HUES48 (cell line): Measurements from ENCODE around the gene CCNK.
A peak's percentile ranks its signal among the peaks of the same experiment; 100 is the strongest.

Experiments used
- H3K27ac ChIP-seq: one replicate; pipeline ENCODE4 v1.7.0; 2013; ENCODE audit warnings: low read depth, low read length, inconsistent platforms
- H3K27me3 ChIP-seq: 2 replicates; pipeline ENCODE4 v1.6.1; 2013; ENCODE audit warnings: mild to moderate bottlenecking, low read length; ENCODE audit not compliant: control insufficient read depth, insufficient read depth
- H3K36me3 ChIP-seq: 2 replicates; pipeline ENCODE4 v1.6.1; 2013; ENCODE audit warnings: low read length; ENCODE audit not compliant: control insufficient read depth, insufficient read depth
- H3K4me1 ChIP-seq: 2 replicates; pipeline ENCODE4 v1.6.1; 2013; ENCODE audit warnings: mild to moderate bottlenecking, low read length; ENCODE audit not compliant: control insufficient read depth, insufficient read depth
- H3K4me3 ChIP-seq: 2 replicates; pipeline ENCODE4 v1.5.1; 2013; ENCODE audit warnings: mild to moderate bottlenecking, low read depth, low read length
- H3K9ac ChIP-seq: 2 replicates; pipeline ENCODE4 v1.6.1; 2013; ENCODE audit warnings: mild to moderate bottlenecking, low read depth, low read length, moderate library complexity
- H3K9me3 ChIP-seq: 2 replicates; pipeline ENCODE4 v1.6.1; 2013; ENCODE audit warnings: low read length; ENCODE audit not compliant: control insufficient read depth, insufficient read depth

CCNK gene

DNA sequence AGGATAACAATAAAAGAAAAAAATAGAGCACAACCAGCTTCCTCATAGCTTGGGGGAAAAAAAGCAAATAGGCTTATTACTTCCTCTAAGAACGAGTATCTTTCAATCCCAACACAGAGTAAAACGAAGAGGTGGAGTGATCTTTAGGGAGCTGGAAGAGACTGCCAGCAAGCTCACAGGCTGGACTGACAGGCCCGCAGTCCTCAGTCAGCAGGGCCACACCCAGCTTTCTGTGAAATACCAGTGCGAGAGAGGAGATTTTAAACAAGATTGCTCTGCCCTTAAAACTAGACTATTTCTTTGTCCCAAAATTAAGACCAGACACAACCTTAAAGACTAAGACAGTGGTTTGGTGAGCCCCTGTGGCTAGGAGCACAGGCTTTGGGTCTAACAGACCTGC lies 33.5 kb upstream of the CCNK start:
- peaks cover 41% of the 10 kb centered on the region for H3K36me3 ChIP-seq
- no peak overlapping the region for H3K27ac ChIP-seq
- no peak overlapping the region for H3K4me3 ChIP-seq
- no peaks in the 10 kb centered on the region for H3K4me1 ChIP-seq
- H3K9me3 ChIP-seq: no peaks in the 10 kb centered on the region
- no peak overlapping the region for H3K9ac ChIP-seq
- no peaks in the 10 kb centered on the region for H3K27me3 ChIP-seq

DNA sequence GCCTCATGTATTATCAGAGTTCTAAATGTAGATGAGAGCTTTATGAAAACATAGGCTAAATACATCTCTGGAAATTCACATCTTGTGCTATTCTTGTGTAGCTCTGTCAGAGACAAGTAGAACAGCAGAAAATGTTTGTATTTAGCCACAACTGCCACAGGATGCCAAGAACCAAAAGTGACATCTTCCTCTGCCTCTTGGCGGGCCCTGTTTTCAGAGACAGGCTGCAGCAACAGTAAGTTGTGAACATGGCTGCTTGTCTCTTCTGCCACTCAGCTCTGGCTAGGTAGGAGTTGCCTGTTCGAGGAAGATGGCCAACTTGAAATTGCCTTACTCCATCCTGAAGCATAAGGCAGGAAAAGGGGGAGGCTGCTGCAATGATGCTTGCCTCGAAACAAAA lies 30.9 kb upstream of the CCNK start:
- peaks cover 43% of the 10 kb centered on the region for H3K36me3 ChIP-seq

DNA sequence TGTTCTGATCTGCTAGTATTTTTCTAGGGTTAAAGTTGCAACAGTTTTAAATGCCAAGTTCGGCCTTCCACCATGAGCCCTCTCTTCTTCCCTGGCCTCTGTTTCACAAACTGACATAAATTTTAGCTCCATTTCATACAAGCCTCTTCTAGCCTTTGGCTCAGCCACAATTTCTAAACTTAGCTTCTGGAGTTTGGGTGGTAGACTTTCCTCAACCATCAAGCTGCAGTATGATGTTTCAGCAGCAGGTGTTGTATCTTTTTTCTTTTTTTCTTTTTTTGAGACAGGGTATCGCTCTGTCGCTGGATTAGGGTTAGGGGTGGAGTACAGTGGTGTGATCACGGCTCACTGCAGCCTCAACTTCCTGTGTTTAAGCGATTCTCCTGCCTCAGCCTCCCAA lies 30.0 kb upstream of the CCNK start:
- Histone ChIP-seq H3K27ac (no peak overlapping the region), H3K9me3 (no peaks in the 10 kb centered on the region), H3K4me1 (no peaks in the 10 kb centered on the region), H3K9ac (no peak overlapping the region), H3K36me3 (peaks cover 42% of the 10 kb centered on the region), H3K27me3 (no peaks in the 10 kb centered on the region), H3K4me3 (no peak overlapping the region)

More for the DNA sequence above, 30.9 kb upstream of the CCNK start:
- no peak overlapping the region for H3K27ac ChIP-seq
- no peak overlapping the region for H3K4me3 ChIP-seq
- H3K27me3 ChIP-seq: no peaks in the 10 kb centered on the region
- H3K9me3 ChIP-seq: no peaks in the 10 kb centered on the region
- H3K4me1 ChIP-seq: no peaks in the 10 kb centered on the region
- no peak overlapping the region for H3K9ac ChIP-seq

DNA sequence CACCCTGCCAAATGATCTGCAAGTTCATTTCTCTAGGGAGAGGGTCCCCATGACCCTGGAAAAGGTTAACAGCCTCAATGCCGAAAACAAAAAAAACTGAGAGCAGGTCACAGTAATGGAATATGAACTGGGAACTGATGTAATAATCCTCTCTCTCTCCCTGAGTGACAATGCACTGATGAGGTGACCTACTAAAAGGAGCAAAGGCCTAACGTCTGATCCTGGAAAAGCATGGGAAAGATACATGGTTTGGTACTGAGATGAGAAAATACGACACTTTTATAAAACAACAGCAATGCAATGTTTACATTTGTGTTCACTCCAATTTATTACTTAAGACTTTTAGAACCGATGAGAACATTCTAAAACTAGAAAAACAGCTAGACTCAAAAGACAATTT lies 28.2 kb upstream of the CCNK start:
- no peak overlapping the region for H3K4me3 ChIP-seq
- no peaks in the 10 kb centered on the region for H3K9me3 ChIP-seq
- peaks cover 50% of the 10 kb centered on the region for H3K36me3 ChIP-seq
- H3K4me1 ChIP-seq: no peaks in the 10 kb centered on the region
- H3K27me3 ChIP-seq: no peaks in the 10 kb centered on the region
- H3K9ac ChIP-seq: no peak overlapping the region
- no peak overlapping the region for H3K27ac ChIP-seq

DNA sequence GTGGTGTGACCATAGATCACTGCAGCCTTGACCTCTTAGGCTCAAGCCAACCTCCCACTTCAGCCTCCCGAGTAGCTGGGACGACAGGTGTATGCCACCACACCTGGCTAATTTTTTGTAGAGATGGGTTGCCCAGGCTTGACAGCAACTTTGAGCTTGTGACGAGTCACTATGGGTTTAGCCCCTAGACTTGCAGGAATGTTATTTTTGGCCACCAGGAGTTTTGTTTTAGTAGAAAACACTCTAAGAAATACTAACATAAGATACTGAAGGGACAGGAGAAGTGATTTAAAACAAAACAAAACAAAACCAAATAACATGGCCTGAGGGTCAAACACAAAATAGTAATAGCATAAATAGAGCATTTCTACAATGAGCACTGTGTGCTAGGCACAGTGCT lies 27.0 kb upstream of the CCNK start:
- no peaks in the 10 kb centered on the region for H3K4me1 ChIP-seq
- no peaks in the 10 kb centered on the region for H3K27me3 ChIP-seq
- H3K9me3 ChIP-seq: no peaks in the 10 kb centered on the region
- H3K9ac ChIP-seq: no peak overlapping the region
- H3K36me3 ChIP-seq: peaks cover 47% of the 10 kb centered on the region
- H3K4me3 ChIP-seq: no peak overlapping the region
- H3K27ac ChIP-seq: no peak overlapping the region

DNA sequence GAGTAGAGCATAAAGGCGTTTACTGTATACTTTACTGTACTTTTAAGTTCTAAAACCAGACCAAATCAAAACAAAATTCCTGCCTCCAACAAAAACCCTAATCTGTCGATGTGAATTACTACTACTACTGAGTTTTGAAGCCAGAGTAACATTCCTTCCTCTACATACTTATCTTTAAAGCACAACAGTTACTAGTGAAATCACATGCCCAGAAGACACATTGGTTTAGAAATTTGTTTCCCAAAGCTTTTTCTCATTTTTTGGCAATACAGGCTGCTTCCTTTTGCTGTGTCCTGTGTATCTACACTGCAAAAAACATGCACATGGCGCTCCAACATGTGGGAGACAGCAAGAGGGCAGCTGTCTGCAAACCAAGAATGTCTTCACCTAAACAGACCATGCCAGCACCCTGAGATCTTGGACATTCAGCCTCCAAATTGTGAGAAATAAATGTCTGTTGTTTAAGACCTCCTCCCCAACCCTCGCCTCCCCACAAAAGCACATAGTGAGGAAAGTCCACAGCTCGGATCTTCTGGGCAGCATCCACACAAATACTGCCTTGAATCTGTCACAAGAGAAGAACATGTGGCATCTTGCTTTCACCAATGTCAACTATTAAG lies 21.6 kb upstream of the CCNK start:
- H3K27ac ChIP-seq: no peak overlapping the region
- H3K9ac ChIP-seq: no peak overlapping the region
- no peak overlapping the region for H3K4me3 ChIP-seq
- no peaks in the 10 kb centered on the region for H3K9me3 ChIP-seq
- H3K4me1 ChIP-seq: peaks cover 31% of the 10 kb centered on the region
- H3K36me3 ChIP-seq: peaks cover 67% of the 10 kb centered on the region
- H3K27me3 ChIP-seq: no peaks in the 10 kb centered on the region

DNA sequence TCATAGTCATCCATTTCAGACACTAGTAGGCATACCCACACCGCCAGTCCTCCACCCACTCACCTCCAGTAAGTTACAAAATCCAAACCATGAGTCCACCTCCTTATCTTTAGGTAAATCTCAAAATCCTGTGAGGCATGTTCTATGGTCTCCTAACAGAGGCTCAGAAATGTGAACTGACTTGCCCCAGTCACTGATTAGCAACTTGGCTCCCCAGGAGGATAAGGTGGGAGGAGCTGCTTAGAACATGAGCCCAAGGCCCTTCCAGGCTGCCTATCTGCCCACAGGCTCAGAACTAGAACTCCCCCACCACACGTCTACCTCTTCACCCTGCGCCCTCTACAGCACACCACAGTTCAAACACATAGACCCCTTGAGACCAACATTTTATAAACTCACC lies 20.4 kb upstream of the CCNK start:
- Histone ChIP-seq H3K36me3 (peaks cover 71% of the 10 kb centered on the region), H3K9ac (no peak overlapping the region), H3K9me3 (no peaks in the 10 kb centered on the region), H3K27me3 (no peaks in the 10 kb centered on the region), H3K4me3 (no peak overlapping the region), H3K27ac (no peak overlapping the region), H3K4me1 (peaks cover 31% of the 10 kb centered on the region)

DNA sequence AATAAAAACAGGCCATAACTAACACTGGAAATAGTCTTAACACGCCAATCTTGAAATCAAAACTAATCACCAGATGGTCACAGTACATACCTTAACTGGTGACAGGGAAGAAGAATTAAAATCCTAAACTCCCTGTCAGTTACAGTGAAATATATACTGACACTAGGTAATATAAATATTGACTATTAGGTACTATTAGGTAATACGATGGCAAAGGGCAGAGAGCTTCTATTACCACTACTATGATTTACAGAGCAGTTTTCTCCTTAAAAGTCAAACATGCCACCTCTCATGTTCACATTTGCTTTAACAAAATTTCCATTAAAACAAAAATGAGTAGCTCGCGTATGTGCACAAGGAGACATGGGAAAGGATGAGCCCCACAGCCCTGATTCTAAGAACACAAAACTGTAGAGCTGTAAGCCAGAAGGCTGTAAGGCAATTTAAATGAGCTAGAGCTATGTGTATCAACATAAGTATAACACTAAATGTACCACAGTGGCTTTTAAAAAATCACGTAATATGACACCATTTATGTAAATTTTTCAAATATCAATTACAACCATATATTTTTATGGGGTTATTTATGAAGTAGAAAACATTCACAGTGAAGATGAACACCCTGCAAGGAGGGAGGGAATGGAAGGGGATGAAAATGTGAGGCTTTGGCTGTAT lies 19.7 kb upstream of the CCNK start:
- Histone ChIP-seq H3K9ac (no peak overlapping the region), H3K27me3 (no peaks in the 10 kb centered on the region), H3K36me3 (peaks cover 66% of the 10 kb centered on the region), H3K9me3 (no peaks in the 10 kb centered on the region), H3K4me1 (peaks cover 31% of the 10 kb centered on the region), H3K27ac (no peak overlapping the region), H3K4me3 (no peak overlapping the region)

DNA sequence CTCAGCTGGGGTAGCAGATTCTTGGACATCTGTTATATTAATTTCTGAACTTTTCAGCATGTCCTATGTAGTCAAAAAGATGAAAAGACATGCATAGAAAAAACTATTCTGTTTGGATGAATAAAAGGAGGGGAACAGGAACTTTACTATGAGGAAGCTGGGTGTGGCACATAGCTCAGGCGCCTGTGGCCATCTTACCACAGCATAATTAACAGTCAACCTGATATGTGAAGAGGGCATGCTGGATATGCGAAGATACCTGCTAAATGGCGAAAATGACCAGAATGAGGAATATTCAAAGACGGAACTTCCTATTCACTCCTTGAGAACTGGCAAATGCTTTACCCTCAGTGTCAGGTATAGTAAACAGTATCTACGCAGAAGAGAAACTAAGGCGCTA lies 19.0 kb upstream of the CCNK start:
- no peaks in the 10 kb centered on the region for H3K27me3 ChIP-seq
- no peaks in the 10 kb centered on the region for H3K9me3 ChIP-seq
- peaks cover 31% of the 10 kb centered on the region for H3K4me1 ChIP-seq
- no peak overlapping the region for H3K9ac ChIP-seq
- H3K36me3 ChIP-seq: peaks cover 59% of the 10 kb centered on the region
- H3K4me3 ChIP-seq: no peak overlapping the region
- peak overlapping the region; percentile 71 for H3K27ac ChIP-seq

DNA sequence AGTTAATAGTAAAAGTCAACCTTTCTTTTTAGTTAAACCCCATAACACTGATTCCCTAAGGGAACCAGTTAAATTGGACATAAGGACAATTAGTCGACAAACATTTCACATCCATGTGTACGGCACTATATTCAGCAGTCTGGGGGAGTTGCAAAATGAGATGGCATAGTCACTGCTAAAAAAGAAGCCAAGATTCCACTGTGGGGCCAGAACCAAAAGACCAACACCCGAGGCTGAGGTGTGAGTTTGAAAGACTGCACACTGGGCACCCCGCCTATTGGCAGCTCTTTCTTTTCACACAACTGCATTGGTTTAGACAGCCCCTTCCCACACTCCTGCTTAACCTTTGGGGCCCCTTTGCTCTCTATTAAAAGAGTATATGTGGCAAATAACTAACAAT lies 17.2 kb upstream of the CCNK start:
- Histone ChIP-seq H3K4me1 (peaks cover 31% of the 10 kb centered on the region), H3K36me3 (peaks cover 43% of the 10 kb centered on the region), H3K9ac (no peak overlapping the region), H3K27ac (no peak overlapping the region), H3K4me3 (no peak overlapping the region), H3K27me3 (no peaks in the 10 kb centered on the region), H3K9me3 (no peaks in the 10 kb centered on the region)

DNA sequence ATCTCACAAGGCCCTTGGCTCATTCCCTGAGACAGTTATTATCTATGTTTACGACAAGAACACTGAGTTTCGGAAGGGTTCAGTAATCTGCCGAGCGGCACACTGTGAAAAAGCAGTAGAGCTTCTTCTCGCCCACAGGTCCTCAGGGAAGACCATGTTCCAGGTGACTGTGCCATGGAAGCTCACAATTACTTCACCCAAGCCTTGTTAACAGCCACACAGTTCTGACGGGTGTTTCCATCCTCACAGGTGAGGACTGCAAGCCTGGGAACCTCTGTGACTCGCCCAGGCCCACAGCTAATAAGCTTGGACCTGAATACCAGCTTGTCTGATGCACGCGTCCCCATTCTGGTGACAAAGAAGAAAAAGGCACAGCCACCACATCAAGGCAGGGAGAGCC lies 15.9 kb upstream of the CCNK start:
- H3K4me3 ChIP-seq: no peak overlapping the region
- H3K9ac ChIP-seq: no peak overlapping the region
- H3K36me3 ChIP-seq: peaks cover 35% of the 10 kb centered on the region
- H3K4me1 ChIP-seq: peaks cover 35% of the 10 kb centered on the region
- H3K27ac ChIP-seq: no peak overlapping the region
- no peaks in the 10 kb centered on the region for H3K9me3 ChIP-seq
- H3K27me3 ChIP-seq: no peaks in the 10 kb centered on the region
